B cell (primary cell): Measurements from ENCODE around the gene ATF3. TPM values are rescaled to one million over a fixed set of nuclear protein-coding genes. Genes with fewer than 3 reads are reported as not detected.

Experiments
- ATAC-seq: fragments of 200-7000 bp; cut with Tn5 transposase; one replicate; pipeline ENCODE4 v1.10.0; 2021; ENCODE audit warnings: low read depth, mild to moderate bottlenecking, moderate number of reproducible peaks, moderate library complexity
- CTCF ChIA-PET: fragments of 350-600 bp; sonication (Branson Sonifier 250); formaldehyde crosslinking; loops from one replicate; lab custom pipeline; 2021; ENCODE audit warnings: antibody characterized with exemption, inconsistent platforms; lab: Charles Lee
- POLR2A ChIA-PET: fragments of 350-600 bp; sonication (Branson Sonifier 250); formaldehyde crosslinking; loops from one replicate; lab custom pipeline; 2021; ENCODE audit warnings: antibody characterized with exemption; lab: Charles Lee
- DNase-seq: peaks from one replicate; pipeline ENCODE4 v3.0.0; 2013
- H2AFZ ChIP-seq: 2 replicates; pipeline ENCODE4 v1.6.1; 2012; ENCODE audit warnings: mild to moderate bottlenecking, low read depth, low read length; ENCODE audit not compliant: insufficient read depth, poor library complexity, severe bottlenecking
- H3K27ac ChIP-seq, 2 donors: 1 replicate in 1 of 2; 2 replicates in 1 of 2; pipeline ENCODE4 v1.5.1; 2012 to 2013; ENCODE audit warnings: low read length in 2 of 2, mild to moderate bottlenecking in 2 of 2, moderate library complexity in 1 of 2
- H3K27me3 ChIP-seq, 4 experiments: fragments of 200-600 bp in 1 of 4; sonication (generic) in 1 of 4; replicated peaks in 1 of 4; 1 replicate in 2 of 4; 2 replicates in 2 of 4; pipeline versions ENCODE4 v1.6.1 to v1.7.0; 2013 to 2016; ENCODE audit warnings: low read length in 3 of 4, mild to moderate bottlenecking in 2 of 4, mixed read lengths in 1 of 4, moderate library complexity in 1 of 4; ENCODE audit not compliant: insufficient read depth in 4 of 4, control insufficient read depth in 3 of 4; ENCODE audit errors: control extremely low read depth in 1 of 4
- H3K36me3 ChIP-seq, 2 experiments: replicated peaks in 1 of 2; 1 replicate in 1 of 2; 2 replicates in 1 of 2; pipeline versions ENCODE4 v1.6.1 to v1.7.1; 2013; ENCODE audit warnings: low read length in 1 of 2; ENCODE audit not compliant: insufficient read depth in 2 of 2, control insufficient read depth in 1 of 2; ENCODE audit errors: control extremely low read depth in 1 of 2, extremely low read depth in 1 of 2
- H3K4me1 ChIP-seq, 2 donors: fragments of 200-600 bp in 1 of 2; sonication (generic) in 1 of 2; 1 replicate in 1 of 2; 2 replicates in 1 of 2; pipeline versions ENCODE4 v1.5.1 to v1.6.1; 2013 to 2017; ENCODE audit warnings: low read length in 2 of 2; ENCODE audit not compliant: control insufficient read depth in 2 of 2, insufficient read depth in 2 of 2
- H3K4me2 ChIP-seq: replicated peaks from 2 replicates; pipeline ENCODE3; 2012; ENCODE audit warnings: mild to moderate bottlenecking, low read depth, low read length; ENCODE audit not compliant: poor library complexity, severe bottlenecking
- H3K4me3 ChIP-seq, 5 experiments: fragments of 200-600 bp in 1 of 5; sonication (generic) in 1 of 5; 1 replicate in 3 of 5; 2 replicates in 2 of 5; pipeline versions ENCODE4 v1.5.1 to v1.7.0; 2011 to 2016; ENCODE audit warnings: low read length in 4 of 5, mild to moderate bottlenecking in 4 of 5, low read depth in 2 of 5, control low read depth in 1 of 5, moderate library complexity in 1 of 5; ENCODE audit not compliant: insufficient read depth in 1 of 5; ENCODE audit errors: control extremely low read depth in 1 of 5, extremely low read depth in 1 of 5
- H3K79me2 ChIP-seq: fragments of 200-600 bp; sonication (generic); one replicate; pipeline ENCODE4 v1.6.0; 2016; ENCODE audit warnings: low read length; ENCODE audit not compliant: control insufficient read depth, insufficient read depth
- H3K9ac ChIP-seq: fragments of 200-600 bp; sonication (generic); 2 replicates; pipeline ENCODE4 v1.6.1; 2017; ENCODE audit warnings: mild to moderate bottlenecking, low read length, moderate library complexity
- H3K9me3 ChIP-seq, 3 donors: one replicate each; pipeline versions ENCODE4 v1.6.1 to v1.7.1; 2013; ENCODE audit warnings: low read length in 2 of 3; ENCODE audit not compliant: control insufficient read depth in 2 of 3, insufficient read depth in 1 of 3; ENCODE audit errors: control extremely low read depth in 1 of 3
- H4K20me1 ChIP-seq: 2 replicates; pipeline ENCODE4 v1.6.0; 2012; ENCODE audit warnings: mild to moderate bottlenecking, low read length; ENCODE audit not compliant: insufficient read depth, control insufficient read depth, poor library complexity, severe bottlenecking
- H3K27ac Mint-ChIP-seq: one replicate; pipeline ENCODE4 v1.8.0; 2021; ENCODE audit warnings: mixed read lengths
- H3K27me3 Mint-ChIP-seq: one replicate; pipeline ENCODE4 v1.8.0; 2021; ENCODE audit warnings: mixed read lengths
- H3K4me1 Mint-ChIP-seq: one replicate; pipeline ENCODE4 v1.8.0; 2021; ENCODE audit warnings: mixed read lengths
- H3K4me3 Mint-ChIP-seq: one replicate; pipeline ENCODE4 v1.8.0; 2021; ENCODE audit warnings: mixed read lengths
- H3K9me3 Mint-ChIP-seq: one replicate; pipeline ENCODE4 v1.8.0; 2022; ENCODE audit warnings: mixed read lengths; ENCODE audit not compliant: insufficient read depth
- CTCF ChIP-seq: fragments of 200-600 bp; IDR thresholded peaks from one replicate; pipeline ENCODE4 v1.8.0; 2022; ENCODE audit warnings: antibody characterized with exemption, mild to moderate bottlenecking
- EZH2 ChIP-seq: IDR thresholded peaks from 2 replicates; pipeline ENCODE4 v1.6.1; 2012; ENCODE audit warnings: borderline replicate concordance, low read depth, mild to moderate bottlenecking, moderate library complexity, low read length; ENCODE audit not compliant: insufficient read depth, poor library complexity, severe bottlenecking
- WGBS: methylation state at CpG from one replicate; pipeline ENCODE4 v1.1.5; 2013; ENCODE audit warnings: missing lambda C conversion rate; ENCODE audit not compliant: insufficient coverage; 5-methylcytosine and 5-hydroxymethylcytosine counted together
- intact Hi-C: fragments of 100-400 bp; cut with micrococcal nuclease; formaldehyde crosslinking; loops from one replicate; pipeline ENCODE4 v1.10.0; 2022
- polyA plus RNA-seq: library from polyadenylated mRNA; depleted of rRNA; stranded (reverse); fragments of >200 nt; gene quantifications from 2 replicates; pipeline ENCODE4 v1.2.3, GENCODE V29; 2012
- total RNA-seq, 2 donors: library from RNA; stranded (reverse); fragments of 120-200 nt in 1 of 2; gene quantifications; 1 replicate in 1 of 2; 2 replicates in 1 of 2; pipeline versions ENCODE4 v1.2.3 to v1.2.4, GENCODE V29; 2013 to 2022

The ATF3 gene
- total and polyA plus RNA-seq, 2 donors (not counting 1 experiment from before 2014, with no cell fraction given) = 4.5 to 42.3 TPM

- H3K4me3 Mint-ChIP-seq = no peak overlapping the region
- no peaks in the 10 kb centered on the region for H3K4me1 Mint-ChIP-seq
- Histone ChIP-seq H3K4me2 (no peak overlapping the region), H3K9me3 (no peaks in the 10 kb centered on the region), H3K4me1 (peaks cover 5 to 9% of the 10 kb centered on the region in 2 donors), H3K9ac (no peak overlapping the region), H3K79me2 (no peaks in the 10 kb centered on the region), H2AFZ (no peak overlapping the region), H3K27ac (no peak overlapping the region), H3K36me3 (no peaks in the 10 kb centered on the region), H3K4me3 (no peak overlapping the region), H4K20me1 (no peaks in the 10 kb centered on the region), H3K27me3 (peaks cover 0 to 9% (median 1%) of the 10 kb centered on the region in 4 experiments)
- ChIA-PET CTCF (no interaction called here), POLR2A (no interaction called here)
- intact Hi-C loops = no loop called here
- H3K27me3 Mint-ChIP-seq = peaks cover 23% of the 10 kb centered on the region
- no peaks in the 10 kb centered on the region for H3K9me3 Mint-ChIP-seq
- ATAC-seq (no peak), DNase-seq (no peak)
- WGBS = 91% methylated on average over 19 of the region's 19 CpGs
- no peak overlapping the region for H3K27ac Mint-ChIP-seq
- TF ChIP-seq EZH2 (no peak), CTCF (no peak)
Observed at GRCh38 chr1:212625781-212626450, 17.4 kb downstream of the ATF3 start.

- Mint-ChIP-seq H3K27ac (no peak overlapping the region), H3K4me3 (no peak overlapping the region), H3K4me1 (no peaks in the 10 kb centered on the region), H3K27me3 (peaks cover 28% of the 10 kb centered on the region), H3K9me3 (no peaks in the 10 kb centered on the region)
- 97% methylated on average over 5 of the region's 5 CpGs for WGBS
- Histone ChIP-seq H4K20me1 (no peaks in the 10 kb centered on the region), H3K79me2 (no peaks in the 10 kb centered on the region), H3K27me3 (peaks cover 0 to 9% (median 1%) of the 10 kb centered on the region in 4 experiments), H3K27ac (no peak overlapping the region), H3K4me2 (no peak overlapping the region), H2AFZ (no peak overlapping the region), H3K36me3 (no peaks in the 10 kb centered on the region), H3K9me3 (no peaks in the 10 kb centered on the region), H3K4me1 (peaks cover 5 to 12% of the 10 kb centered on the region in 2 donors), H3K4me3 (no peak overlapping the region), H3K9ac (no peak overlapping the region)
- POLR2A ChIA-PET = no interaction called here
- CTCF ChIA-PET = interaction anchor here (0.6 to 1.5 kb wide), 3 partner anchors 119 to 151 kb away, joined by 3 to 8 read pairs (median 4); no protein-coding TSS in a partner anchor
- intact Hi-C loops = no loop called here
- DNase-seq = no peak
- no peak for TF ChIP-seq CTCF
- no peak for TF ChIP-seq EZH2
- no peak for ATAC-seq
Observed at GRCh38 chr1:212628046-212628445, 19.5 kb downstream of the ATF3 start.
